CD4-positive, alpha-beta T cell treated with Interleukin-1 beta for 1 hour (primary cell): Measurements from ENCODE around the gene ZNF197.
"Not testable (repeated sequence)": the region's sequence is repeated elsewhere in the genome, so short reads cannot be mapped to it uniquely, and the experiment has no call there.

ENCODE experiments used
- DNase-seq, 2 donors: peaks; one replicate each; pipeline ENCODE4 v3.0.0-alpha.2; 2020 to 2022

The ZNF197 gene

DNA sequence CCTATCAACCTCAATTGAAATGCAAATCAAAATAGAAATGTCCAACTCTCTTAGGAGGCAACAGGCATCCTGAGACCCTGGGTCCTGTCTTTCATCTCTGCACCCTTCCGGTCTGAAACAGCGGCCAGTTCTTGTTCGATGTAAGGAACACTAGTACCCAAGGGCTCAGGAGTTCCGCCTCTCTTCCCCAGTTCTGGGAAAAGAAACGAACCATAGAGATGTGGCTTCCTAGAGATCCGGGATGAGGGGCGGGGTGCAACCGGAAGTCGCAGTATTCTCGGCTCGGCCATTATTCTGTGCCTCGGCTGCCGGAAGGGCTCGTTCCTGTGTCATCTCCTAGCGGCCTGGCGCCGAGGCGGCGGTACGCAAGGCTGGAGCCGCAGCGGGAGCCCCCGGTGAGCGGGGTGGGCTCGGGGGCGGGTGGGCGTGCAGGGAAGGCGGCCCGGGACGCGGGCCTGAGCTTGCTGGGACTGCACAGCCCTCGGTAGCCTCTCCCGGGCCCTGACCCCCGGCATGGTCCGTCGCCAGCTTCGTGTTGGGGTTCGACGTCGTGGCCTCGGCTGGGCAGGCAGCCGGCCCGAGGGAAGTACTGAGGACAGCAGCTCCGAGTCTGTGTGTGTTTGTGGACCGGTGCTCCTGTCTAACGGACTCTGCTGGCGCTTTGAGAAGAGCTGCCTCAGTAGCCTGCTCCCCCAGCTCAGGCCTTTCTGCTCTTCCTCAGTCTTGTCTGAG is at the start of gene ZNF197:
Gene ZNF197, plus strand, starts transcription at position 288 of the 732 bp plus-strand sequence. CDS start 4,119 bp downstream, outside the sequence.
- DNase-seq = peak; percentile 54 to 61

DNA sequence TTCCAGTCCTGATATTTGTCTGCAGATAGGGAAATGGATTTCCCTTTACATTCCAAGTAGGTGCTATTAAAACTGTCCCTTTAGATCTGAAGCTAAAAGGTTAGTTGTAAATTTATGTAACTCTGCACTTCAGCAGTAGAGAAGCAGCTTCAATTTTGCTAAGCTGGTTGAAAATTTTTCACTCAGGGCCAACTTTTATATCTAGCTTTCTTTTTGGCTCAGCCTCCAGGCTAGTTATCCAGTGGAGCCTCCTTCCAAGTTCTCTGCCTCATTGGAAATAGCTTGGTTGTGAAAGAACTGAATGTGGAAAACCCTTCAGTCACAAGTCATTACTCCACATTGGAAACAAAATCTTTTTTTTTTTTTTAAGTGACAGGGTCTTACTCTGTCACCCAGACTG is 48.2 kb upstream of the ZNF197 start:
- DNase-seq = no peak

DNA sequence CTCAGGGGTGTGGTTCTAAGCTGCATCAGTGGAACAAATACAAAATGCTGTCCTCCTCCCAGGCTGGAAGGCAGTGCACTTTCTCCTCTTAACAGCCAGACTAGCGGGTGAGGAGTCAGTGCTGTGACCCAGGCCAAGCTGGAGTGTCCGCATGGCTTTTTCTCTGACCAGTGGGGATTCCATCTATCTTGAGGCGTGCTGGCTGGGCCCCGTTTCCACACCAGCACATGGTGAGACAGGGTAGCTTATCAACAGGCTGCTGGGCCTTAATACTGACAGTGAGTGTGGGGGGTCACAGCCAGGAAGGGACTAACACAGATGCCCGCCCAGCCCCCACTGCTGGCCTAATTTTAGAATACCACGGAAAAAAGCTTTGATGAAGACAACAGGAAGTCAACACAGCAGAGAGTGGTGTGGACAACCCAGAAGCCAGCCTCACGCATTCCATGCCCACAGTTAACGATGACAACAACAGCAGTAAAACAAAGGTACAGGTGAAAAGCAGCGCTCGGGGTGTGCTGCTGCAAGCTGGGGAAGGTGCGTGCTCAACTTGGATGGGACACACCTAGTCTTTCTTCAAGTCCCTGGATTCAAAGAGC is 47.4 kb upstream of the ZNF197 start:
- DNase-seq = not testable (repeated sequence)

DNA sequence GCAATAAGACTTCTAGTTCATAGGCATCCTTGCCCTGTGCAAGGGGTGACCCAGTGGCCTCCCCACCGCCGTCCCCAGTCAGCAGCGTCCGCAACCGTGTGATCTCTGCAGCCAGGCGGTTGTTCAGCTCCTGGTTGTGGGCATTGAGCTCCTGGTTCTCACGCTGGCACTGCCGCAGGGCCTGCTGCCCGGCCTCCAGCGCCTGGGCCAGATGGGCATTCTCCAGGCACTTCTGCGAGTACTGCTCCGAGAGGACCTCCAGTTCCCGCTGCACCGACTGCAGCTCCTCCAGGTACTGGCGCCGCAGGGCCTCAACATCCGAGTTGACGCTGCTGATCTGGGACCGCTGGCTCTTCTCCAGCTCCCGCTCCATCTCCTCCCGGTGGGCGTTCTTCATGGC is 46.5 kb upstream of the ZNF197 start:
- not testable (repeated sequence) for DNase-seq

DNA sequence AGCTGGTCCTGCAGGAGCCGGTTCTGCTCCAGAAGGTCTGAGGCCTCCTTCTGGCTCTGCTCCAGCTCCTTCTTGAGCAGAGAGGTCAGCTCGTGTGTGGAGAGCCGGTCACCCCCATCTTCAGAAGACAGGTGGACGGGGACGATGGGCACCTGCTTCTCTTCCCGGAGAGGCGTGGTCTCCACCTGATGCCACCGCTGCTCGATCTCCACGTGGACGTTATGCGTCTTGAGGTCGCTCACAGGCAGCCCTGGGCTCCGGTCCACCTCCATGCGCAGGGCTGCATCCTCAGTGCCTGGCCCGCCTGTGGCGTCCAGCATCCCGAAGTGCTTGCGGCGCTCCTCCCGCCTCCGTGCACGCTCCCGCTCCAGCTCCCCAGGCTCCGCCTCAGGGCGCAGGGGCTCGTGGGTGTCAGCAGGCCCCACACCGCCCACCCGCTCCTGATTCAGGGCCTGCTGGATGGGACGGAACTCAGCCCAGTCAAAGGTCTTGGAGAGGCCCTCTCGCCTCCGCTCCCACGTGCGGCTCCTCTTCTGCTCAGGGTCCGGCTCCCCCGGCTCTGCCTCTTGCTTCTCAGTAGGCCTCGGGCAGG is 45.8 kb upstream of the ZNF197 start:
- not testable (repeated sequence) for DNase-seq

DNA sequence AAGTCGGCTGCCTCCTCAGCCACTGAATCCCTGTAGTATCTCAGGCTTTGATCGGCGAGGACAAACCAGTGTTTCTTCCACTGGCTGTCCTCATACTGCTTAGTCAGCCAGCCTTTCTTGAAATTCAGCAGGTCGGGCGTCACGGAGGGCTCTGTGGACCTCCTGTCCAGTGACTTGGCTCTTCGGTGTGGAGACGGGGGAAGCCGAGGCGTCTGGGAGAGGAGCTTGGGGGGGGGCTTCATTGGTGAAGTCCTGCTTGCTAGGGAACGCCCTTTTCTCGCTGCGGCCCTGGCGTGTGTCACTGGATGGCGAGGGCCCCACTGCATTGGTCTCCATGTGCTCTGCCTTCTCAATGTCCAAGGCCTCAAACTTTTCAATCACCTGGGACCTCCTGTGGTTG is 45.1 kb upstream of the ZNF197 start:
- not testable (repeated sequence) for DNase-seq

DNA sequence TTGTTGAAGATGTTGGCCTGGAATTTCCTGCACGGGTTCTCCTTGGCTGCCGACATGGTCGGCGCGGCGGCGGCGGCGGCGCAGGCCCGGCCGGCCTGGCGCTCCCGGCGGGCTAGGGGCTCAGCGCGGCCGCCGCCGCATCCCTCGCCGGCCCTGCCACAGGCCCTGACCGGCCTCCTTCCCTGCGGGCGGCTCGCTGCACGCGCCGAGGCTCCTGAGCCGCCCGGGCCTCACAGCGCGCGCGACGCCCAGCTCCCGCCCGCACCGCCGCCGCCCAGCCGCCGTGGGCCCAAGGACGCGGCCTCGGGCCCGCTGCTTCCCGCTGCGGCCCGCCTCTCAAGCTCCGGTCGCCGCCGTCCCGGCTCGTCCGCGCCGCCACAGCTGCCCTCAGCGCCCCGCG is 43.9 kb upstream of the ZNF197 start:
- DNase-seq = not testable (repeated sequence)

DNA sequence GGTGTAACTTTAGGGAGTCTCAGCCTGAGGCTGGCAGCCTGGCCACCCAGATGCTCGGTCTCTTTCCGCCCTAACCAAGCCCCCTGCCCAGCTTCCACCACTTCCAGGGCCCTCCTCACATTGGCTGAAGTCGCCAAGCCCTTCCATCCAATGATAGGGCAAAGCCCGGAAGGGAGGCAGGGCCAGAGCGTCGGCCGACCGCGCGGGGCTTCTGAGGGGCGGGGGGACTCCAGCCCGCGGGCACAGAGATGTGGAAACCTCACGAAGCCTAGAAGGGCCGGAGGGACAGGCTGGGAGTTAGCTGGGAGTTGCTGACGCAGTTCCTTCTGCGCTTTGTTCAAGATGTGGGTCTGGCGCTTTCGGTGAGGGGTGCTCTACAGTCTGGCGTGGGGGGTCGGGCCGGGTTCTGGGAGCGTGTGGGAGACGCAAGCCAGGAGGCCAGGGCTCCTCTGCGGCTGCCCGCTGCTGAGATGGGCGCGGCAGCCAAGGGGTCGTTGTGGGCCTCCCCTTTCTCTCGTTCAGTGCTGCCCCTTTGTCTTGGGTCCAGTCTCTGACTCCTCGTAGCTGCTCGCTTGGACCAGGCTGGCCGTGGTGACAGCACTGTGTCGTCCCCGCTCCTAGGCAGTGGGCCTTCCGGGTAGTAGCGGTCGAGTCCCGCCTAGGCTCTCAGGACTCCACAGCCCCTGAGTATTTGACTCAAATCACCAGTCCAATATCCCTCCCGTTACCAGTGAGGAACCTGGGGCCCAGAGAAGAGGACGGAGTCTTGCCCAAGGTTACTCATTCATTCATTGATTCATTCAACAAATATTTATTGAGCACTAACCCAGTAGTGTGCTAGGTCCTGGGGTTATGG is 40.0 kb upstream of the ZNF197 start, which contains the start of gene ZNF660:
Gene ZNF660, plus strand, starts transcription at position 319 of the 856 bp plus-strand sequence. CDS start 9,230 bp downstream, outside the sequence.
- DNase-seq = peak in 1 of 2 donors; percentile 17

DNA sequence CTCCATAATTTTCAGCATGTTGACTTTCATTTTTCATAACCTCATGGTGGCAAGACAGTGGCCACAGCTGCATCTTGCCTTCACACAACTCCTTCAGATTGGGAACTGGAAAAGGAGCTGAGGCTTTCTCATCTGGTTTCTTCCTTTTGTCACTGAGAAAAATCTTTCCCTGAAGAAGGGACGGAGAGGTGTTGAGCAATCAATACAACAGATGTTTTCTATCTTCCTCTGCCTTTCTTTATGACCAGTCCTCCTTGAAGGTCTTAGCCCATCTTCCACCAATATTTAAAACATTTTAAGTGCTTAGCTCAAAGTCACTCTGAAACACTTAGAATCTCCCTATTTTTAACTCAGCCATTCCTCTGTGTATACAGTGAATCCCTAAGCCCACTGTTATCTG is 28.2 kb upstream of the ZNF197 start:
- DNase-seq = no peak

DNA sequence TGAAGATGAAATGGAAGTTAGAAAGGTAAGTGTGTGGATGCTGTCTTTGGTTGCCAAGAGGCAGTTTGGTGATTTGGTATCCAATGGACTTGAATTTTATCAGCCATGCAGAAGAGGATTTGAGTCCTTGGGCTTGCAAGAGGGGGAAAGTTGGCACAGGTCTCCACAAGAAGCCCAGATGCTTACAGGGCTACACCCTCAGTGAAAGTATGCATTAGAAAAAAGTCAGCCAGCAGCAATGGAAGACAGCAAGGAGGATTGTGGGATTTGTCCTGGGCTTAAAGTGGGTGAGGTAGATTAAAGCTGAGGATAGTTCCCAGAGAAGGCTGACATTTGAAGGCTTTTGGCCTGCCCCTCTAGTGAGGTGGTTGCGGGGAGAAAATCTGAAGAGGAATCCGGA is 23.1 kb upstream of the ZNF197 start:
- no peak for DNase-seq

DNA sequence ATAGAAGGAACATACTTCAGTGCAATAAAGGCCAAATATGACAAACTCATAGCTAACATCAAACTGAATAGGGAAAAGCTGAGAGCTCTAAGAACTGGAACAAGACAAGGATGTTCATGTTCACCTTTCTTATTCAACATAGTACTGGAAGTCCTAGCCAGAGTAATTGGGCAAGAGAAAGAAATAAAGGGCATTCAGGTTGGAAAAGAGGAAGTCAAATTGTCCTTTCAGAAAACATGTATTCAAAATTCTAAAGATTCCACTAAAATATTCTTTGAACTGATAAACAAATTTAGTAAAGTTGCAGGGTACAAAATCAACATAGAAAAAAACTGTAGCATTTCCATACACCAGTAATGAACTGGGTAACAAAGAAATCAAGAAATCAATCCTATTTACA is 12.2 kb upstream of the ZNF197 start:
- no peak for DNase-seq

DNA sequence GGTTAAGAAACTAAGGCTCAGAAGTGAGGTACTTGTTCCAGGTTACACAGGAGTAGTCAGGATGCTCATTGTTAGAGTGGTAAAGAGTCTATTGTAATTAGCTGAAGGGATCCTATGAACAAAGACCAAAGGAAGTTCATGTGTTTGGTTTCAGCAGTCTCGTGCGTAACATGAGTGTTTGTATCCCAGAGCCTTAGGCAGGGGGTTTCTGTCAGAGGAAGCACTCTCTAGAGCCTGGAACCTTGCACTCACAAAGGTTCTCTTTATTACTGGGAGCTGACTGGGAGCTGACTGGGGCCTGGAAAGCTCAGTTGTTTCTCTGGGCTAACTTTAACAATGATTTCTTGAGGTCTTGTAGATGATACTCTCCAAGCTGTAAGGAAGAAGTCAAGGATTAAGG is 3.9 kb downstream of the ZNF197 start:
- no peak for DNase-seq

DNA sequence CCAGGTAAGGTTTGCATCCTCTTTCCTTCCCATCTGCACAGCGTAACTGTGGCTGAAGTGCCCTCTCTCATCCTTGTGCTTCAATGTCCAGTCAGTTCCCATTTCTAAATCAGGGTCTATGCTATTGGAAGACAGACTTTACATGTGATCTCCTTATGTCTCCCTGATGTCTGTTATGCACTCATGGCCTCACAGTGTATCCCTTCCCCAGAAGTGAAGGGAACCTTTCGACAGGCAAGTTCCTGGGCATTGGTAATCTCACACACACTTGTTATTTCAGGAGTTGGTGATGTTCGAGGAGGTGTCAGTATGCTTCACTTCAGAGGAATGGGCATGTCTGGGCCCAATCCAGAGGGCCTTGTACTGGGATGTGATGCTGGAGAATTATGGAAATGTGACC is 7.4 kb downstream of the ZNF197 start:
- DNase-seq = no peak

DNA sequence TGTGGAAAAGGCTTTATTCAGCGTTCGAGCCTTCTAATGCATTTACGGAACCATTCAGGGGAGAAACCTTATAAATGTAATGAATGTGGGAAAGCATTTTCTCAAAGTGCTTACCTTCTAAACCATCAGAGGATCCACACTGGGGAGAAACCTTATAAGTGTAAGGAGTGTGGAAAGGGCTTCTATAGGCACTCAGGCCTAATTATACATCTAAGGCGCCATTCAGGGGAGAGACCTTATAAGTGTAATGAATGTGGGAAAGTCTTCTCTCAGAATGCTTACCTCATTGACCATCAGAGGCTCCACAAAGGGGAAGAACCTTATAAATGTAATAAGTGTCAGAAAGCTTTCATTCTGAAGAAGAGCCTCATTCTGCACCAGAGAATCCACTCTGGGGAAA is 17.5 kb downstream of the ZNF197 start:
- no peak for DNase-seq

DNA sequence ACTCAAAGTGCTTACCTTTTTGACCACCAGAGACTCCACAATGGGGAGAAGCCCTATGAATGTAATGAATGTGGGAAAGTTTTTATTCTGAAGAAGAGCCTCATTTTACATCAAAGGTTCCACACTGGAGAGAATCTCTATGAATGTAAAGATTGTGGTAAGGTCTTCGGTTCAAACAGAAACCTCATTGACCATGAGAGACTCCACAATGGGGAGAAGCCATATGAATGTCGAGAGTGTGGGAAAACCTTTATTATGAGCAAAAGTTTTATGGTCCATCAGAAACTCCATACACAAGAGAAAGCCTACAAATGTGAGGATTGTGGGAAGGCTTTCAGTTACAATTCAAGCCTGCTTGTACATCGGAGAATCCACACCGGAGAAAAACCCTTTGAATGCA is 18.2 kb downstream of the ZNF197 start:
- no peak for DNase-seq

DNA sequence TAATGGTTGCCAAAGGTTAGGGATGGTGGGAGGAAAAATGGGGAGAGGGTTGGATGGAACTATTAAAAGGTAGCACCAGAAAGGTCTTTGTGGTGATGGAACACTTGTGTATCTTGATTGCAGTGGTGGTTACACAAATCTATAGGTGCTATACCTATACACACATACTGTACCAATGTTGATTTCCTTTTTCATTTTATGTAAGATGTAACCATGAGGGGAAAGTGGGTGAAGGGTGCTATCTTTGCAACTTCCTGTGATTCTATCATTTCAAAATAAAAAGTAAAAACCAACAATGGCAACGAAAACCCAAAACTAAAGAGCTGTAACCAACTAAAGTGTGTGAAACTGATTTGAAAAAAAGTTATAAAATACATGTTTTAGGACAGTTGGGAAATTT is 22.9 kb downstream of the ZNF197 start:
- no peak for DNase-seq

DNA sequence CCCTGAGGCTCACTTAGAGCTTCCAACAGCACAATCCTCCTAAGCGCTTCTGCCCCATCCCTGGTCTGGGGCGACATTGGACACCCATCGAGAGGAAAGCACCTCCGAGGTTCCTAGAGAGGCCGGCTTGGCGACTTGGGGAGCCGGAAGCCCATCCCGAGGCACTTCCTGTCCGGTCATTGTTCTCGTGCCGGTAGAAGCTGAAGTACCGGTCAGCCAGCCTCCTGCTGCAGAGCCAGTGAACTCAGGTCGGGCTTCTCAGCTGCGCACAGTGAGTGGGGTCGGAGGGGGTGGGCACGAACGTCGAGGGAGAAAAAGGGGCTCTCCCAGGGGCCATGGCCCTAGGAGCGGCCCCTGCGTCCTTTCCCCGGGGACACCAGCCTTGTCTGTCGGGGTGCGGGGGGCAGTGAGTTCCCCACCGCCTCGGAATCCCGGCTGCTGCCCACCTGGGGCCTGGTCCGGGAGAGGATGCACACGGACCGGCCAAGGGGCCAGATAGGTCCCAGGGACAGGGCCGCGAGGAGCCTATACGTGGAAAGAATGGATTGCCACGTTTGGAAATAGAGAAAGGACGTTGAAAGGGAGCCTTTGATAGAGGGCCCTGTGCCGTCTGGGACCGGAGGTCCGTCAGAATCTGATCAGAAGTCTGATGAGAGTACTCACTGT is 23.9 kb downstream of the ZNF197 start, which contains the start of gene ZNF35:
Gene ZNF35, plus strand, starts transcription at position 169 of the 666 bp plus-strand sequence. CDS start 2,336 bp downstream, outside the sequence.
- DNase-seq = peak; percentile 30 to 56

DNA sequence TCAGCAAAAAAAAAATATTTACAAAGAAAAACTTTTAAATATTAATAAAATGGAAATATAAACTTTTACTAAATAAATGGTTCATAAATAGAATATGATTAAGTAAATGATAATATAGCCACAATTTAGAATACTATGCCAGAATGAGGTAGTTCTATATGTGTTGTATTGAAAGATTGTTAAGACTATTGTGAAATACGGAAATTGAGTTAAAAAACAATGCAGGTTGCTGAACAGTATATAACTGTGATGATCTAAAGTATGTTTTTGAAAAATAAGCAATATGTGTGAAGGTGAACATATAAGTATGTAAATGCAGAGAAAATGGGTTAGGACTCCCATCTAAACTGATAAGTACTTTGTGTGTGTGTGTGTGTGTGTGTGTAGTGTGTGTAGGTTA is 24.9 kb downstream of the ZNF197 start:
- no peak for DNase-seq

DNA sequence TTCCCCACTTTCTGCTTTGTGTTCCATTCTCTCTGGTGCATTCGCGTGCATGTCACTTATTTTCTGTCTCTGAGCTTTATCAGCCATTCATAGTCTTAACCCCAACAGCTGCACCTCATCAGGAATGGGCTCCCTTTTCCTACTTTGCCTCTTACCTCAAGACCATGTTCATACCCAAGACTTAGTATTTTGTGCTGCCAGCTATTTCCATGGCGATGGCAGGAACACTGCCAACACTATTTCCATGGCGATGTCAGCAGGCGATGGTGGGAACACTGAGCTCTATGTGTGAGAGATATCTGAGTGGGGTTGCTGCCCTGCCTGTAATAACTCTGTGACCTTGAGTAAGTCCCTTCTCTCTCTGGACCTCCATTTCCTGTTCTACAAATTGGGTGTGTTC is 29.2 kb downstream of the ZNF197 start:
- DNase-seq = no peak

DNA sequence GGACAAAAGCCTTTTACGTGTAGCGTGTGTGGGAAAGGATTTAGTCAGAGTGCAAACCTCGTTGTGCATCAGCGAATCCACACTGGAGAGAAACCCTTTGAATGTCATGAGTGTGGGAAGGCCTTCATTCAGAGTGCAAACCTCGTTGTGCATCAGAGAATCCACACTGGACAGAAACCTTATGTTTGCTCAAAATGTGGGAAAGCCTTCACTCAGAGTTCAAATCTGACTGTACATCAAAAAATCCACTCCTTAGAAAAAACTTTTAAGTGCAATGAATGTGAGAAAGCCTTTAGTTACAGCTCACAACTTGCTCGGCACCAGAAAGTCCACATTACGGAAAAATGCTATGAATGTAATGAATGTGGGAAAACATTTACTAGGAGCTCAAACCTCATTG is 34.2 kb downstream of the ZNF197 start:
- no peak for DNase-seq

DNA sequence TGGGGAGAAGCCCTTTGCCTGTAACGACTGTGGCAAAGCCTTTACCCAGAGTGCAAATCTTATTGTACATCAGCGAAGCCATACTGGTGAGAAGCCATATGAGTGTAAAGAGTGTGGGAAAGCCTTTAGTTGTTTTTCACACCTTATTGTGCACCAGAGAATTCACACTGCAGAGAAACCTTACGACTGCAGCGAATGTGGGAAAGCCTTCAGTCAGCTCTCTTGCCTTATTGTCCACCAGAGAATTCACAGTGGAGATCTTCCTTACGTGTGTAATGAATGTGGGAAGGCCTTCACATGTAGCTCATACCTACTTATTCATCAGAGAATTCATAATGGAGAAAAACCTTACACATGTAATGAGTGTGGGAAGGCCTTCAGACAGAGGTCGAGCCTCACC is 34.6 kb downstream of the ZNF197 start:
- no peak for DNase-seq

DNA sequence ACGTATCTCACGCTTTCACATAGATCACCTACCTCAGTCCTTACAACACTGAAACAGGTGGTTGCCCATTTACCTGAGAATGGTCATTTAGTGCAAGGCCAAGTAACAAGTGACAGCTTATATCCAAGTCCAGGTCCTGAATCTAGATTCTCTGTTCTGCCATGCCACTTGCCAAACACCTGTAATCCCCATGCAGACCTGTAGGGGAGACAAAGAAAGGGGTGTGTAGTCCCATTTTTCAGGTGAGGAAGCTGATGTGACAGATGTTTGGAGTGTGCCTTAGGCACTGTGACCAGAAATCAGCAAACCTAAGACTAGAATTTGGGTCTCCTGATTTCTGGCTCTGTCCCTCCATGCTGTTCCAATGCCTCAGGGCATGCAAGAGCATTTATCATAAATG is 36.4 kb downstream of the ZNF197 start:
- DNase-seq = no peak

DNA sequence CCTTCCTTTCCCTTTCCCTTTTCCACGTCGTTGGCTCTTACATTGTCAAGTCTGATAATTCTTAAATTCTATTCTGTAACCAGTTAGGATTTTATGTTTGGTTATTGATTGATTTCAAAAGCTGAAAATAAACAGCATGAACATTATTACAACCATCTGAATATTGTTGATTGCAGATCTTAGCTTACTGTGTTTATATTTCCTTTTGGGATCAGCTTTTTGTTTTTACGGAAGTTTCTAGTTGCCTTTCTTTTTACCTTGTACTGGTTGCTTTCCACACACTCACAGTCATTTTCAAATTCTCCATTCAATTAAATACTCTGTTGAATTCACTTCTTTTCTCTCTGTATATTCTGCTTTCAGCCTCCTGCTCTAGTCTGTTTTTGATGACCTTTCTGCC is 40.3 kb downstream of the ZNF197 start:
- no peak for DNase-seq
